H9 (cell line): ENCODE results near the gene RPP30. TPM values are rescaled to one million over a fixed set of nuclear protein-coding genes. Genes with fewer than 3 reads are reported as not detected.

ENCODE experiments used
- DNase-seq: peaks from one replicate; pipeline ENCODE4 v3.0.0-alpha.2; 2017
- H2AFZ ChIP-seq: one replicate; pipeline ENCODE4 v1.6.1; 2013; ENCODE audit warnings: mild to moderate bottlenecking, low read length, control low read depth, moderate library complexity
- H2AK5ac ChIP-seq: 2 replicates; pipeline ENCODE4 v1.6.1; 2013; ENCODE audit warnings: low read length, control low read depth, mixed read lengths; ENCODE audit not compliant: insufficient read length
- H2BK120ac ChIP-seq: one replicate; pipeline ENCODE4 v1.6.1; 2013; ENCODE audit warnings: low read depth, mild to moderate bottlenecking, low read length, control low read depth, inconsistent platforms; ENCODE audit not compliant: poor library complexity, severe bottlenecking
- H2BK12ac ChIP-seq: 2 replicates; pipeline ENCODE4 v1.6.1; 2013; ENCODE audit warnings: low read length, control low read depth, mixed read lengths, low read depth; ENCODE audit not compliant: insufficient read length
- H2BK15ac ChIP-seq: 2 replicates; pipeline ENCODE4 v1.6.1; 2013; ENCODE audit warnings: low read depth, low read length, control low read depth
- H2BK20ac ChIP-seq: one replicate; pipeline ENCODE4 v1.6.1; 2013; ENCODE audit warnings: low read depth, mild to moderate bottlenecking, low read length, control low read depth, inconsistent platforms; ENCODE audit not compliant: poor library complexity, severe bottlenecking
- H2BK5ac ChIP-seq: 2 replicates; pipeline ENCODE4 v1.6.1; 2013; ENCODE audit warnings: low read length, control low read depth, mixed read lengths; ENCODE audit not compliant: insufficient read length
- H3K14ac ChIP-seq: 2 replicates; pipeline ENCODE4 v1.6.1; 2013; ENCODE audit warnings: low read length, control low read depth; ENCODE audit not compliant: insufficient read depth
- H3K18ac ChIP-seq: 2 replicates; pipeline ENCODE4 v1.6.1; 2013; ENCODE audit warnings: low read depth, mild to moderate bottlenecking, mixed read lengths, low read length, control low read depth; ENCODE audit not compliant: insufficient read length
- H3K23ac ChIP-seq: 2 replicates; pipeline ENCODE4 v1.6.1; 2013; ENCODE audit warnings: low read length, control low read depth, mixed read lengths, low read depth; ENCODE audit not compliant: insufficient read length
- H3K23me2 ChIP-seq: 2 replicates; pipeline ENCODE4 v1.6.1; 2013; ENCODE audit warnings: low read depth, mild to moderate bottlenecking, mixed read lengths, low read length, control low read depth; ENCODE audit not compliant: insufficient read length, poor library complexity, severe bottlenecking
- H3K27ac ChIP-seq: 2 replicates; pipeline ENCODE4 v1.5.1; 2013; ENCODE audit warnings: low read length, control low read depth, mixed read lengths, low read depth; ENCODE audit not compliant: insufficient read length
- H3K27me3 ChIP-seq: 2 replicates; pipeline ENCODE4 v1.6.1; 2013; ENCODE audit warnings: low read length, control low read depth, inconsistent platforms; ENCODE audit not compliant: insufficient read depth
- H3K4ac ChIP-seq: 2 replicates; pipeline ENCODE4 v1.6.1; 2013; ENCODE audit warnings: low read depth, mild to moderate bottlenecking, control low read depth, inconsistent platforms, low read length, moderate library complexity
- H3K4me1 ChIP-seq: 2 replicates; pipeline ENCODE4 v1.6.1; 2013; ENCODE audit warnings: low read length, control low read depth, inconsistent platforms; ENCODE audit not compliant: insufficient read depth
- H3K4me2 ChIP-seq: 2 replicates; pipeline ENCODE4 v1.6.1; 2013; ENCODE audit warnings: low read length, control low read depth, mixed read lengths; ENCODE audit not compliant: insufficient read length, insufficient read depth
- H3K56ac ChIP-seq: 2 replicates; pipeline ENCODE4 v1.6.1; 2013; ENCODE audit warnings: low read depth, mild to moderate bottlenecking, mixed read lengths, low read length, control low read depth; ENCODE audit not compliant: insufficient read length
- H3K79me1 ChIP-seq: 2 replicates; pipeline ENCODE4 v1.6.1; 2013; ENCODE audit warnings: low read depth, mild to moderate bottlenecking, moderate library complexity, low read length, control low read depth, inconsistent platforms; ENCODE audit not compliant: insufficient read depth, poor library complexity, severe bottlenecking
- H3K79me2 ChIP-seq: 2 replicates; pipeline ENCODE4 v1.6.1; 2013; ENCODE audit warnings: low read length, control low read depth, inconsistent platforms; ENCODE audit not compliant: insufficient read depth
- H3K9ac ChIP-seq: 2 replicates; pipeline ENCODE4 v1.6.1; 2013; ENCODE audit warnings: low read length, control low read depth, mixed read lengths; ENCODE audit not compliant: insufficient read length; ENCODE audit errors: extremely low read depth
- H3K9me3 ChIP-seq: one replicate; pipeline ENCODE4 v1.6.1; 2013; ENCODE audit warnings: low read depth, low read length, inconsistent platforms; ENCODE audit not compliant: control insufficient read depth
- H3T11ph ChIP-seq: one replicate; pipeline ENCODE4 v1.6.1; 2013; ENCODE audit warnings: mild to moderate bottlenecking, low read length, control low read depth, inconsistent platforms
- H4K20me1 ChIP-seq: one replicate; pipeline ENCODE4 v1.6.1; 2013; ENCODE audit not compliant: control insufficient read depth, insufficient read length, insufficient read depth
- H4K5ac ChIP-seq: 2 replicates; pipeline ENCODE4 v1.6.1; 2013; ENCODE audit warnings: low read depth, mild to moderate bottlenecking, mixed read lengths, low read length, control low read depth; ENCODE audit not compliant: insufficient read length
- H4K8ac ChIP-seq: replicated peaks from 2 replicates; pipeline ENCODE4 v1.6.1; 2013; ENCODE audit warnings: low read length, control low read depth, mixed read lengths, low read depth; ENCODE audit not compliant: insufficient read length
- H4K91ac ChIP-seq: 2 replicates; pipeline ENCODE4 v1.6.1; 2013; ENCODE audit warnings: low read depth, mild to moderate bottlenecking, moderate library complexity, mixed read lengths, low read length, control low read depth; ENCODE audit not compliant: insufficient read length
- H3K27ac Mint-ChIP-seq, 3 experiments: 2 replicates in 2 of 3; 3 replicates in 1 of 3; pipeline ENCODE4 v1.8.0; 2020 to 2021; ENCODE audit warnings: mixed read lengths in 3 of 3, mild to moderate bottlenecking in 1 of 3, moderate library complexity in 1 of 3
- H3K27me3 Mint-ChIP-seq: 2 replicates; pipeline ENCODE4 v1.8.0; 2021; ENCODE audit warnings: low read depth, mild to moderate bottlenecking, moderate library complexity, mixed read lengths
- H3K36me3 Mint-ChIP-seq, 3 experiments: 2 replicates in 2 of 3; 3 replicates in 1 of 3; pipeline ENCODE4 v1.8.0; 2020 to 2021; ENCODE audit warnings: low read depth in 3 of 3, mixed read lengths in 3 of 3; ENCODE audit not compliant: insufficient read depth in 1 of 3
- H3K4me1 Mint-ChIP-seq, 2 experiments: 2 replicates each; pipeline ENCODE4 v1.8.0; 2020; ENCODE audit warnings: mixed read lengths in 2 of 2
- H3K4me3 Mint-ChIP-seq, 2 experiments: 2 replicates in 1 of 2; 3 replicates in 1 of 2; pipeline ENCODE4 v1.8.0; 2020 to 2021; ENCODE audit warnings: mild to moderate bottlenecking in 2 of 2, mixed read lengths in 2 of 2, moderate library complexity in 1 of 2
- H3K9me3 Mint-ChIP-seq, 2 experiments: 2 replicates in 1 of 2; 3 replicates in 1 of 2; pipeline ENCODE4 v1.8.0; 2020; ENCODE audit warnings: mild to moderate bottlenecking in 2 of 2, mixed read lengths in 2 of 2, moderate library complexity in 1 of 2
- WGBS: extraction: QIAGEN DNeasy Blood & Tissue Kit; methylation state at CpG from one replicate; pipeline ENCODE4 v1.1.7; 2013; ENCODE audit warnings: missing lambda C conversion rate, low lambda C conversion rate, mixed read lengths; ENCODE audit not compliant: insufficient read length; ENCODE audit errors: extremely low coverage; 5-methylcytosine and 5-hydroxymethylcytosine counted together
- total RNA-seq: library from RNA; stranded (reverse); gene quantifications from 2 replicates; pipeline ENCODE4 v1.2.1, GENCODE V29; 2021
- TF ChIP-seq, protein P1 (sequence below): fragments of 200-600 bp; sonication (generic); conservative IDR thresholded peaks from 3 replicates; pipeline ENCODE4 v1.8.0; 2021; ENCODE audit warnings: antibody characterized with exemption, mild to moderate bottlenecking

Gene RPP30
- total RNA-seq, 1 experiment from 2014 or later = 77.7 TPM

GRCh38 chr10:90856261-90856660 lies 15.5 kb upstream of the RPP30 start:
- DNase-seq = no peak
- Histone ChIP-seq H4K20me1 (no peaks in the 10 kb centered on the region), H3K18ac (no peak overlapping the region), H2AFZ (no peak overlapping the region), H2BK12ac (no peak overlapping the region), H3K56ac (no peak overlapping the region), H4K91ac (no peak overlapping the region), H4K5ac (no peak overlapping the region), H3K23ac (no peak overlapping the region), H2BK15ac (no peak overlapping the region), H3K9me3 (no peaks in the 10 kb centered on the region), H3K79me1 (no peaks in the 10 kb centered on the region), H2BK5ac (no peak overlapping the region), H3K9ac (no peak overlapping the region), H3K27me3 (peaks cover 11% of the 10 kb centered on the region; the same call in 1 of the 2 replicates), H3K23me2 (peaks cover 9% of the 10 kb centered on the region), H3K4me1 (no peaks in the 10 kb centered on the region), H2AK5ac (no peak overlapping the region), H3K79me2 (no peaks in the 10 kb centered on the region), H3K14ac (no peak overlapping the region), H4K8ac (no peak overlapping the region), H3K4me2 (peak overlapping the region; percentile 82), H3K4ac (no peak overlapping the region), H3K27ac (no peak overlapping the region), H3T11ph (no peak overlapping the region), H2BK120ac (no peak overlapping the region), H2BK20ac (no peak overlapping the region)
- peaks cover 7 to 12% (median 11%) of the 10 kb centered on the region in 3 experiments for H3K36me3 Mint-ChIP-seq
- H3K27me3 Mint-ChIP-seq = peaks cover 24% of the 10 kb centered on the region
- TF ChIP-seq, protein P1, sequence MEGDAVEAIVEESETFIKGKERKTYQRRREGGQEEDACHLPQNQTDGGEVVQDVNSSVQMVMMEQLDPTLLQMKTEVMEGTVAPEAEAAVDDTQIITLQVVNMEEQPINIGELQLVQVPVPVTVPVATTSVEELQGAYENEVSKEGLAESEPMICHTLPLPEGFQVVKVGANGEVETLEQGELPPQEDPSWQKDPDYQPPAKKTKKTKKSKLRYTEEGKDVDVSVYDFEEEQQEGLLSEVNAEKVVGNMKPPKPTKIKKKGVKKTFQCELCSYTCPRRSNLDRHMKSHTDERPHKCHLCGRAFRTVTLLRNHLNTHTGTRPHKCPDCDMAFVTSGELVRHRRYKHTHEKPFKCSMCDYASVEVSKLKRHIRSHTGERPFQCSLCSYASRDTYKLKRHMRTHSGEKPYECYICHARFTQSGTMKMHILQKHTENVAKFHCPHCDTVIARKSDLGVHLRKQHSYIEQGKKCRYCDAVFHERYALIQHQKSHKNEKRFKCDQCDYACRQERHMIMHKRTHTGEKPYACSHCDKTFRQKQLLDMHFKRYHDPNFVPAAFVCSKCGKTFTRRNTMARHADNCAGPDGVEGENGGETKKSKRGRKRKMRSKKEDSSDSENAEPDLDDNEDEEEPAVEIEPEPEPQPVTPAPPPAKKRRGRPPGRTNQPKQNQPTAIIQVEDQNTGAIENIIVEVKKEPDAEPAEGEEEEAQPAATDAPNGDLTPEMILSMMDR = no peak
- peaks cover 11 to 14% of the 10 kb centered on the region in 2 experiments for H3K9me3 Mint-ChIP-seq
- peak overlapping the region; percentile 94 to 96 for H3K4me3 Mint-ChIP-seq
- H3K27ac Mint-ChIP-seq = no peak overlapping the region
- H3K4me1 Mint-ChIP-seq = peaks cover 13 to 40% of the 10 kb centered on the region in 2 experiments
- WGBS = no CpG with 5 or more reads among the region's 3 CpGs
